ENCODE data around the gene PPP3R1.

- no peak for TF ChIP-seq POLR2A (IDR thresholded peaks at IDR 0.05)
- TF ChIP-seq, protein P1, sequence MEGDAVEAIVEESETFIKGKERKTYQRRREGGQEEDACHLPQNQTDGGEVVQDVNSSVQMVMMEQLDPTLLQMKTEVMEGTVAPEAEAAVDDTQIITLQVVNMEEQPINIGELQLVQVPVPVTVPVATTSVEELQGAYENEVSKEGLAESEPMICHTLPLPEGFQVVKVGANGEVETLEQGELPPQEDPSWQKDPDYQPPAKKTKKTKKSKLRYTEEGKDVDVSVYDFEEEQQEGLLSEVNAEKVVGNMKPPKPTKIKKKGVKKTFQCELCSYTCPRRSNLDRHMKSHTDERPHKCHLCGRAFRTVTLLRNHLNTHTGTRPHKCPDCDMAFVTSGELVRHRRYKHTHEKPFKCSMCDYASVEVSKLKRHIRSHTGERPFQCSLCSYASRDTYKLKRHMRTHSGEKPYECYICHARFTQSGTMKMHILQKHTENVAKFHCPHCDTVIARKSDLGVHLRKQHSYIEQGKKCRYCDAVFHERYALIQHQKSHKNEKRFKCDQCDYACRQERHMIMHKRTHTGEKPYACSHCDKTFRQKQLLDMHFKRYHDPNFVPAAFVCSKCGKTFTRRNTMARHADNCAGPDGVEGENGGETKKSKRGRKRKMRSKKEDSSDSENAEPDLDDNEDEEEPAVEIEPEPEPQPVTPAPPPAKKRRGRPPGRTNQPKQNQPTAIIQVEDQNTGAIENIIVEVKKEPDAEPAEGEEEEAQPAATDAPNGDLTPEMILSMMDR (IDR thresholded peaks at IDR 0.05 in 4 of 5, conservative IDR thresholded peaks at IDR 0.05 in 1 of 5): peak in 4 of 5 experiments; percentile 64 to 82 (median 76)
Measured at GRCh38 chr2:68196120-68196716, 56.1 kb downstream of the PPP3R1 start.
